Retinal pigment epithelial cell (primary cell): Measurements from ENCODE around the gene IRF5.

ENCODE experiments used
- DNase-seq: peaks from one replicate; pipeline ENCODE4 v3.0.0-alpha.2; 2010; ENCODE audit warnings: low read depth
- H3K4me3 ChIP-seq: 2 replicates; pipeline ENCODE4 v1.5.1; 2011; ENCODE audit warnings: mild to moderate bottlenecking, low read length, control low read depth, moderate library complexity
- TF ChIP-seq, protein P1 (sequence below): conservative IDR thresholded peaks from 2 replicates; pipeline ENCODE4 v1.5.1; 2011; ENCODE audit warnings: low read depth, low read length, control low read depth, inconsistent platforms

IRF5 gene

DNA sequence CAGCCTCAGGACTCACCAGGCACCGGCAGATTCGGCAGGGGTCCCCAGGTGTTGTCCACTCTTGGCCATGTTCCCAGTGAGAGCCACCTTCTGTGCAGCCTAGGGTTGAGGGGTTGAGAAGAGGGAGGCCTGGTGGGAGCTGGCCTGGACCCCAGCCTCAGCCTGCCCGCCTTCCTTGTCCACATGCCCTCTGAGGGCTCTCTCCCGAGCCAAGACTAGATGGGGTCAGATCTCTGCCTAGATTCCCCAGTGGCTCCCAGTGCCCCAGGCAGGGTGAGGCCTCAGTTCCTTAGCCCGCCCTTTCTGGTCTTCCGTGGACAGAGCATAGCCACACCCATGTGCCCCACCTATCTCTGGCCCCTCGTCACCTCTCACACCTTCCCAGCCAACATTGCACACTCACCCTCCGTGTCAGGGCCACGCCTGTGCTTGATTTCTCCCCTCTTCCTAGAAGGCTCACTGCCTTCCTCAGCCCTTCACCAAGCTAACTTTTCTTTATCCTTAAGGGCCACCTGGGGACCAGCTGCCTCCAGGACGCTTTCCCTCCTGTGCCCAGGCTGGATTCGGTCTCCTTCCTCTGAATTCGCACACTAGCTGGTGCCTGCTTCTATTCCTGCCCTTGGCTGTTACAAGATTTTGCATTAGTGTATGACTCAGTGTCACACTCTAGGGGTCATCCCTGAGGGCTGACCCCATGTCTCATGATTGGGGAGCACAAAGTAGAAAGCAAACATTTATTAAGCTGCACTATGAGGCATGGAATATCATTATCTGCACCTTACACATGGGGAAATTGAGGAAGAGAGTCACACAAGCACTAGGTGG lies 34.8 kb upstream of the IRF5 start:
- DNase-seq, result peak; percentile 58
- H3K4me3 ChIP-seq, result peak overlapping the region; percentile 15
- TF ChIP-seq, protein P1, sequence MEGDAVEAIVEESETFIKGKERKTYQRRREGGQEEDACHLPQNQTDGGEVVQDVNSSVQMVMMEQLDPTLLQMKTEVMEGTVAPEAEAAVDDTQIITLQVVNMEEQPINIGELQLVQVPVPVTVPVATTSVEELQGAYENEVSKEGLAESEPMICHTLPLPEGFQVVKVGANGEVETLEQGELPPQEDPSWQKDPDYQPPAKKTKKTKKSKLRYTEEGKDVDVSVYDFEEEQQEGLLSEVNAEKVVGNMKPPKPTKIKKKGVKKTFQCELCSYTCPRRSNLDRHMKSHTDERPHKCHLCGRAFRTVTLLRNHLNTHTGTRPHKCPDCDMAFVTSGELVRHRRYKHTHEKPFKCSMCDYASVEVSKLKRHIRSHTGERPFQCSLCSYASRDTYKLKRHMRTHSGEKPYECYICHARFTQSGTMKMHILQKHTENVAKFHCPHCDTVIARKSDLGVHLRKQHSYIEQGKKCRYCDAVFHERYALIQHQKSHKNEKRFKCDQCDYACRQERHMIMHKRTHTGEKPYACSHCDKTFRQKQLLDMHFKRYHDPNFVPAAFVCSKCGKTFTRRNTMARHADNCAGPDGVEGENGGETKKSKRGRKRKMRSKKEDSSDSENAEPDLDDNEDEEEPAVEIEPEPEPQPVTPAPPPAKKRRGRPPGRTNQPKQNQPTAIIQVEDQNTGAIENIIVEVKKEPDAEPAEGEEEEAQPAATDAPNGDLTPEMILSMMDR, result no peak

DNA sequence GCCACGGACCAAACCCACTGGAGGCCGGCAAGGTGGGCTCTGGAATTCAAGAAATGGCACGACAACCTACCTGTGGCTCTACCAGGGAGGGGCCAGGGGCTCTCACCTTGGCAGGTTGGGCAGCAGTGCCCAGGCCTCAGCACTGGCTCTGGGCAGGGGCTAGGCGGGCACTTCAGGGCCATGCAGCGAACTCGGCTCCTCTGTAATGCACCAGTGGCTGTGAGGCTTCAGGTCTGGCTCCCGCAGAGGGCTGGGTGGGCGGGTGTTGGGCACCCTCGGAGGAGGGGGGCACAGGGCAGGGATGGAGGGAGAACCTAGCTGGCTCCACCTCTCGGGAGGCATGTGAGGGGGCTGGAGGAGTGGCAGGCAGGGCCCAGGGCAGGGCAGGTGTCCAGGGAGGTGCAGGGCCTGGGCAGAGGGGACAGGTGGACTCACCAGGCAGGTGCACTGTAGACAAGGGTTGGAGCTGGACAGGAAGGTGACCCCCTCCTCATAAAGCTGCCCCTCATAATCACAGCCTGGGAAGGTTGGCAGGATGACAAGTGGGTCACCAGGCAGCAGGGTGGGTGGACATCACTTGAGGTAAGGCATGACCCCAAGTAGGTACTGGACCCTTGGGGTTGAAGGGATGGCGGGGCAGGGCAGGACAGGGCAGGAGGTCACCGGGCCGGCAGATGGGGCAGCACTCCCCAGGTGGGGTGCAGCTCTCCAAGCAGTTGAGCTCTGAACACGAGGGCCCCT lies 33.9 kb upstream of the IRF5 start:
- H3K4me3 ChIP-seq, result no peak overlapping the region
- DNase-seq, result no peak
- TF ChIP-seq, protein P1, result no peak

DNA sequence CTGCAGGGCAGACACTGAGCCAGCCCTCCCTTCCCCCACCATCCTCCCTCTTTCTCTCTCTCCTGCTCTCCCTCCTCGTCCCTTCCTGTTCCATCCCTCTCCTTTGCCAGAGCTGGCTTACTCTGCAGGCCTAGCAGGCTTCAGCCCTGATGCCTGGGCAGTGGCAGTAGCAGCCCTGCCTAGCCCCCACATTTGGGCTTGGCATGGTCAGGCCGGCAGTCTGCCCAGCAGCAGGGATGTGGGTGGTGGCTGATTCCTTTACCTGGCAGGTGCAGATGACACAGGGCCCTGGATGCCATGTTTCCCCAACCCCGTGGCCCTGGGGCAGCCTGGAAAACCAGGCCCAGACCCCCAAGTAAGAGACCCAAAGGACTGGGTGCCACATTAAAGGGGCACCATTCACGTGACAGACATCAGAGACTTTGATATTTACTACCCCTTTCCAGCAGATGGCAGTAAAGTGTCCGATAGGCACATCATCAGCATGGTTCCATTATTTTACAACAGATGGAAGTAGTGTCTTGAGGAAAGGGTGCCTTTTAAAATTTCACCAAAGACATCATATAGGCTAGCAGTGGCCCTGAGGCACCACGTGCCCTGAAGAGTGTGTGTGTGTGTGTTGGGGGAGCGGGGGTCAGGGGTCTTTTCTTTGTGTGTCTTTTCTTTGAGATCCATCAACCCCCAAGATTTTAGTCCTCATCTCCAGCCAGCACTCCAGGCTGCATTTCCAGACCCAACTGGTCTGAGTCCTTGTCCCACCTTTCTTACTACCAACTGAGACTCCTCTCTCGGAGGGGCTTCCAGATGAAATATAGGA lies 33.1 kb upstream of the IRF5 start:
- no peak overlapping the region for H3K4me3 ChIP-seq
- TF ChIP-seq, protein P1, result peak; percentile 62
- DNase-seq, result no peak

DNA sequence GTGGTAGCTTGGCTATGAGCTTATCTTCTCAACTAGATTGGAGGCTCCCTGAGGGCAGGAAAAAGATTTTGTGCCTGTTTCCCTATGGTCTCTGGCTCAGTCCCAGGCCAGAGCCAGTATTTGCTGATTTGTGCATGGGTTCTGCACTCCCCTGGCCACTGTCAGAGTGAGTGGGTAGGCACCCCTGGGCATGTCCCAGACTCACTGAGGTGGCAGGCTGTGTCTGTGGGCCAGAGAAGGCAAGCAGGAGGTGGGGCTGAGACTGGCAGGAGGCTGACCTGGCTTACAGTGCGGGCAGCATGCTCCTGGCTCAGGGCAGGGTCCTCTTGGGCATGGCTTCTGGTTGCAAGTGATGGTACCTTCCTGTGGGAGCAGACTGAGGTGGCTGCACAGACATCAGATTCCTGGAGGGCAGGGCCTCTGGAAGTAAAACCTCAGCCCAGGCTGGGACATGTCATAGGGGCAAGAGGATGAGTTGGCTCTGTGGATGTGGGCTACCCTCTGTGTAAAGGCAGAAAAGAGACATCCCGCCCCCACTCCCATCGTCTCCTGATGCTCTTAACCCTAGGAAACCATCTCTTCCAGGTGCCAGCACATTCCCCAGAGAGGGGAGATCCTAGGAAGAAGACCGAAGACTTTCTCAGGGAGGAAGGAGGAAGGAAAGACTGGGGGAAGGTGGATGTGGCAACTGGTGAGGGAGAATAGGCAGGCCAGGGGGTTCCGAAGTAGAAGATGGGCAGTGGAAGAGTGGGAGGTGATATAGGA lies 31.5 kb upstream of the IRF5 start:
- H3K4me3 ChIP-seq, result no peak overlapping the region
- no peak for DNase-seq
- TF ChIP-seq, protein P1, result no peak

DNA sequence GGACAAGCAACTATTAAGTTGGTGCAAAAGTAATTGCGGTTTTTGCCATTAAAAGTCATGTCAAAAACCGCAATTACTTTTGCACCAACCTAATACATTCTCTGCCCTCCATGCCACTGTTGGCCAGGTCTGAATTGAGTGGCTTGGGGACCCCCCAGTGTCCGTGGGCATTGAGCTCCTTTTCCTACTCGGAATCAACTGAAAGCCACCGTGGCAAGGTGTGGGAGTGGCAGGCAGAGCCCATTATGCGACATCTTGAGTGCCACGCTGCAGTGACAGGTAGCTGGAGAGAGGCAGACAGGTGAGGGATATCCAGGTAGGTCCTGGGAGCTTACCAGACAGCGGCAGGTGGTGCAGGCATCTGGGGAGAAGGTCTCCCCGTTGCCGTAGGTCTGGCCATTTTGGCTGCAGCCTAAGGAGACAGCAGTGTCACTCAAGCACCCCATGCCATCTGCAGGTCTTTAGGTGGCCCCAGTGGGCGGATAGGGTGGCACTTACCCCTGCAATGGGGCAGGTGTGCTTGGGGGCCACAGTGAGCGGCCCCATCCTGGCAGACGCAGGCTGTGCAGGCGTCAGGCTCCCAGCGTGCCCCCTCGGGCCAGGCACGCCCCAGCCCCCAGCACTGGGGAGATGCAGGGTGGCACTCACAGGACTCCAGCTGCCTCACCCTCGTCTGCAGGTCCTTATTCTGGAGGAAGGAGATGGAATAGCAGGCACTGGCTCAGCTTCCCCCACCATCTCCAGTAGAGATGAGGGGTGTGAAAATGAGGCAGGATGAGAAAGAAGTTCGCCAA lies 30.8 kb upstream of the IRF5 start:
- no peak overlapping the region for H3K4me3 ChIP-seq
- no peak for DNase-seq
- TF ChIP-seq, protein P1, result no peak
